VCaP (cell line): ENCODE results near the gene PTPN3.

Experiments used
- H3K27ac ChIP-seq: fragments of 450-650 bp; 2 replicates; pipeline ENCODE4 v1.5.1; 2017
- CTCF ChIP-seq: fragments of 450-650 bp; conservative IDR thresholded peaks from 2 replicates; pipeline ENCODE4 v1.5.1; 2017; ENCODE audit warnings: mild to moderate bottlenecking, moderate library complexity

The PTPN3 gene

GRCh38 chr9:109522106-109522505 is 24.0 kb upstream of the PTPN3 start:
- no peak for TF ChIP-seq CTCF
- no peak overlapping the region for H3K27ac ChIP-seq

- peak; percentile 100 for TF ChIP-seq CTCF
These were observed 22.5 kb upstream of the PTPN3 start for GRCh38 chr9:109520475-109521132.

GRCh38 chr9:109519366-109519765 is 21.3 kb upstream of the PTPN3 start:
- TF ChIP-seq CTCF: no peak
- H3K27ac ChIP-seq: peak overlapping the region; percentile 11; the same call in 1 of the 2 replicates

More at GRCh38 chr9:109520475-109521132, 22.5 kb upstream of the PTPN3 start:
- peak overlapping the region; percentile 11; the same call in 1 of the 2 replicates for H3K27ac ChIP-seq

GRCh38 chr9:109518621-109519335 is 20.7 kb upstream of the PTPN3 start:
- H3K27ac ChIP-seq: peak overlapping the region; percentile 58
- TF ChIP-seq CTCF: no peak

- H3K27ac ChIP-seq: peak overlapping the region; percentile 58
These were observed 19.8 kb upstream of the PTPN3 start for GRCh38 chr9:109517901-109518377.

GRCh38 chr9:109513871-109514270 is 15.8 kb upstream of the PTPN3 start:
- H3K27ac ChIP-seq: no peak overlapping the region
- no peak for TF ChIP-seq CTCF

More at GRCh38 chr9:109517901-109518377, 19.8 kb upstream of the PTPN3 start:
- no peak for TF ChIP-seq CTCF

- TF ChIP-seq CTCF: no peak
- H3K27ac ChIP-seq: no peak overlapping the region
These were observed 14.2 kb upstream of the PTPN3 start for GRCh38 chr9:109512170-109512756.
